Liver (tissue), 9 donors: ENCODE results near the gene SMIM7. TPM values are rescaled to one million over a fixed set of nuclear protein-coding genes. Genes with fewer than 3 reads are reported as not detected.
"Not testable (repeated sequence)": the region's sequence is repeated elsewhere in the genome, so short reads cannot be mapped to it uniquely, and the experiment has no call there.

ENCODE experiments used
- DNase-seq: peaks from one replicate; pipeline ENCODE4 v3.0.0-alpha.2; 2017; ENCODE audit warnings: low spot score
- H3K27ac ChIP-seq, 2 donors: one replicate each; pipeline ENCODE4 v1.7.0; 2013; ENCODE audit warnings: inconsistent platforms in 2 of 2, low read length in 2 of 2, control low read depth in 1 of 2, low read depth in 1 of 2, mild to moderate bottlenecking in 1 of 2
- H3K27me3 ChIP-seq, 4 donors: one replicate each; pipeline versions ENCODE4 v1.6.1 to v1.7.0; 2013; ENCODE audit warnings: low read length in 3 of 4, inconsistent platforms in 1 of 4, mild to moderate bottlenecking in 1 of 4, moderate library complexity in 1 of 4; ENCODE audit not compliant: control insufficient read depth in 4 of 4, insufficient read depth in 4 of 4
- H3K36me3 ChIP-seq, 4 donors: one replicate each; pipeline versions ENCODE4 v1.6.1 to v1.7.0; 2013; ENCODE audit warnings: low read length in 3 of 4, mild to moderate bottlenecking in 3 of 4, low read depth in 1 of 4, moderate library complexity in 1 of 4; ENCODE audit not compliant: control insufficient read depth in 4 of 4, insufficient read depth in 3 of 4
- H3K4me1 ChIP-seq, 4 donors: one replicate each; pipeline versions ENCODE4 v1.6.1 to v1.7.0; 2013; ENCODE audit warnings: low read length in 3 of 4, mild to moderate bottlenecking in 3 of 4, moderate library complexity in 1 of 4; ENCODE audit not compliant: control insufficient read depth in 4 of 4, insufficient read depth in 4 of 4
- H3K4me3 ChIP-seq, 3 donors: one replicate each; pipeline versions ENCODE4 v1.6.1 to v1.7.0; 2013; ENCODE audit warnings: low read length in 3 of 3, control low read depth in 1 of 3, low read depth in 1 of 3, mild to moderate bottlenecking in 1 of 3
- H3K9ac ChIP-seq, 2 donors: one replicate each; pipeline ENCODE4 v1.7.0; 2013; ENCODE audit warnings: low read length in 2 of 2, mild to moderate bottlenecking in 2 of 2, moderate library complexity in 2 of 2, control low read depth in 1 of 2, low read depth in 1 of 2
- H3K9me3 ChIP-seq, 4 donors: one replicate each; pipeline versions ENCODE4 v1.6.1 to v1.7.0; 2013; ENCODE audit warnings: low read length in 3 of 4; ENCODE audit not compliant: control insufficient read depth in 4 of 4
- ATF3 ChIP-seq: IDR thresholded peaks from 2 replicates; pipeline ENCODE4 v1.6.1; 2016; ENCODE audit warnings: antibody characterized with exemption
- CTCF ChIP-seq: fragments of 150-350 bp; IDR thresholded peaks from 2 replicates; pipeline ENCODE4 v1.5.1; 2017; ENCODE audit warnings: improper control_type of control experiment, low read depth, low read length; ENCODE audit not compliant: missing input control
- FOXA1 ChIP-seq: IDR thresholded peaks from 2 replicates; pipeline ENCODE4 v1.6.1; 2016; ENCODE audit warnings: antibody characterized with exemption
- GABPA ChIP-seq, 2 donors: IDR thresholded peaks in 1 of 2; conservative IDR thresholded peaks in 1 of 2; 2 replicates each; pipeline ENCODE4 v1.6.1; 2016; ENCODE audit warnings: antibody characterized with exemption in 2 of 2, mild to moderate bottlenecking in 1 of 2, moderate library complexity in 1 of 2
- HNF4A ChIP-seq, 2 donors: conservative IDR thresholded peaks; 2 replicates each; pipeline ENCODE4 v1.6.1; 2016; ENCODE audit warnings: antibody characterized with exemption in 2 of 2, mild to moderate bottlenecking in 2 of 2
- HNF4G ChIP-seq: IDR thresholded peaks from 2 replicates; pipeline ENCODE4 v1.6.1; 2016; ENCODE audit warnings: antibody characterized with exemption
- JUND ChIP-seq, 2 donors: IDR thresholded peaks; 2 replicates each; pipeline ENCODE4 v1.6.1; 2016; ENCODE audit warnings: antibody characterized with exemption in 2 of 2
- MAX ChIP-seq: IDR thresholded peaks from 2 replicates; pipeline ENCODE4 v1.6.1; 2016; ENCODE audit warnings: antibody characterized with exemption
- NR2F2 ChIP-seq: IDR thresholded peaks from 2 replicates; pipeline ENCODE4 v1.6.1; 2016; ENCODE audit warnings: antibody characterized with exemption
- RXRA ChIP-seq, 2 donors: IDR thresholded peaks; 2 replicates each; pipeline ENCODE4 v1.6.1; 2017 to 2018; ENCODE audit warnings: antibody characterized with exemption in 2 of 2, mild to moderate bottlenecking in 1 of 2
- SP1 ChIP-seq: IDR thresholded peaks from 2 replicates; pipeline ENCODE4 v1.6.1; 2018; ENCODE audit warnings: antibody characterized with exemption, mild to moderate bottlenecking
- TAF1 ChIP-seq: conservative IDR thresholded peaks from 2 replicates; pipeline ENCODE4 v1.6.1; 2016; ENCODE audit warnings: antibody characterized with exemption, mild to moderate bottlenecking
- YY1 ChIP-seq: IDR thresholded peaks from 2 replicates; pipeline ENCODE4 v1.6.1; 2016; ENCODE audit warnings: antibody characterized with exemption, mild to moderate bottlenecking
- ZBTB33 ChIP-seq: IDR thresholded peaks from 2 replicates; pipeline ENCODE4 v1.6.1; 2016; ENCODE audit warnings: antibody characterized with exemption
- WGBS: extraction: QIAGEN DNeasy Blood & Tissue Kit; methylation state at CpG from one replicate; pipeline ENCODE4 v1.1.7; 2013; 5-methylcytosine and 5-hydroxymethylcytosine counted together
- polyA plus RNA-seq, 2 donors: library from polyadenylated mRNA; stranded (reverse) in 1 of 2; unstranded in 1 of 2; fragments of 200-250 nt in 1 of 2; fragments of >200 nt in 1 of 2; fragmentation: Nextera tagmentation in 1 of 2; extraction: Ambion mirVana in 1 of 2; gene quantifications; one replicate each; pipeline versions ENCODE4 v1.2.1 to v1.2.3, GENCODE V29; 2013 to 2015
- total RNA-seq, 2 donors: library from RNA; depleted of rRNA; stranded (reverse); fragments of >200 nt; gene quantifications; one replicate each; pipeline ENCODE4 v1.2.3, GENCODE V29; 2014
- donor health status: healthy.
- donor health status: healthy.
- donor health status: healthy.
- donor health status: healthy.
- donor health status: healthy.

The SMIM7 gene
- total and polyA plus RNA-seq, 4 donors, result 35.2 to 81.8 (median 46.9) TPM

- TF ChIP-seq MAX, result no peak
- TF ChIP-seq JUND (IDR thresholded peaks at IDR 0.05), result no peak
- no peak for TF ChIP-seq YY1
Measured at GRCh38 chr19:16652854-16653253, 7.1 kb downstream of the SMIM7 start (continued).

- 93% methylated on average over 8 of the region's 8 CpGs for WGBS
- not testable (repeated sequence) for H3K9me3 ChIP-seq, DNase-seq, H3K27me3 ChIP-seq, H3K4me1 ChIP-seq, H3K9ac ChIP-seq, H3K27ac ChIP-seq, H3K4me3 ChIP-seq
- peaks cover 11 to 58% (median 45%) of the 10 kb centered on the region in 4 donors for H3K36me3 ChIP-seq
Measured at GRCh38 chr19:16651421-16652188, 8.3 kb downstream of the SMIM7 start.

GRCh38 chr19:16650821-16651220 is 9.1 kb downstream of the SMIM7 start:
- no peak for DNase-seq
- Histone ChIP-seq H3K4me1 (peaks cover 0 to 9% (median 0%) of the 10 kb centered on the region in 4 donors), H3K9me3 (no peaks in the 10 kb centered on the region), H3K4me3 (no peak overlapping the region), H3K27me3 (no peaks in the 10 kb centered on the region), H3K27ac (no peak overlapping the region), H3K9ac (no peak overlapping the region), H3K36me3 (peaks cover 12 to 58% (median 47%) of the 10 kb centered on the region in 4 donors)
- WGBS, result 79% methylated on average over 2 of the region's 2 CpGs
- TF ChIP-seq NR2F2 (no peak), RXRA (IDR thresholded peaks at IDR 0.05) (no peak), SP1 (no peak), HNF4A (conservative IDR thresholded peaks at IDR 0.05) (no peak), HNF4G (no peak), MAX (no peak), JUND (IDR thresholded peaks at IDR 0.05) (no peak), ZBTB33 (no peak), TAF1 (no peak)

GRCh38 chr19:16649734-16650133 is 10.2 kb downstream of the SMIM7 start:
- no peak for TF ChIP-seq FOXA1
- no peak for TF ChIP-seq MAX
- no peak for TF ChIP-seq HNF4A (conservative IDR thresholded peaks at IDR 0.05)
- no peak for TF ChIP-seq GABPA (IDR thresholded peaks at IDR 0.05 in 1 of 2, conservative IDR thresholded peaks at IDR 0.05 in 1 of 2)
- no peak for TF ChIP-seq ATF3
- TF ChIP-seq JUND (IDR thresholded peaks at IDR 0.05), result no peak
- no peak for TF ChIP-seq ZBTB33
- no peak for TF ChIP-seq TAF1
- TF ChIP-seq CTCF, result no peak
- WGBS, result 56% methylated on average over 9 of the region's 9 CpGs
- no peak overlapping the region for H3K9ac ChIP-seq
- H3K9me3 ChIP-seq, result no peaks in the 10 kb centered on the region
- H3K4me1 ChIP-seq, result peaks cover 0 to 9% (median 0%) of the 10 kb centered on the region in 4 donors
- no peak overlapping the region for H3K27ac ChIP-seq
- DNase-seq, result no peak
- H3K36me3 ChIP-seq, result peaks cover 14 to 63% (median 45%) of the 10 kb centered on the region in 4 donors
- no peaks in the 10 kb centered on the region for H3K27me3 ChIP-seq
- no peak overlapping the region for H3K4me3 ChIP-seq
